Measurements from ENCODE around the gene CYP20A1. TPM values are rescaled to one million over a fixed set of nuclear protein-coding genes. Genes with fewer than 3 reads are reported as not detected.

CYP20A1 gene
- total RNA-seq, 2 donors from 2014 or later, result 22.9 to 27.8 TPM

DNA sequence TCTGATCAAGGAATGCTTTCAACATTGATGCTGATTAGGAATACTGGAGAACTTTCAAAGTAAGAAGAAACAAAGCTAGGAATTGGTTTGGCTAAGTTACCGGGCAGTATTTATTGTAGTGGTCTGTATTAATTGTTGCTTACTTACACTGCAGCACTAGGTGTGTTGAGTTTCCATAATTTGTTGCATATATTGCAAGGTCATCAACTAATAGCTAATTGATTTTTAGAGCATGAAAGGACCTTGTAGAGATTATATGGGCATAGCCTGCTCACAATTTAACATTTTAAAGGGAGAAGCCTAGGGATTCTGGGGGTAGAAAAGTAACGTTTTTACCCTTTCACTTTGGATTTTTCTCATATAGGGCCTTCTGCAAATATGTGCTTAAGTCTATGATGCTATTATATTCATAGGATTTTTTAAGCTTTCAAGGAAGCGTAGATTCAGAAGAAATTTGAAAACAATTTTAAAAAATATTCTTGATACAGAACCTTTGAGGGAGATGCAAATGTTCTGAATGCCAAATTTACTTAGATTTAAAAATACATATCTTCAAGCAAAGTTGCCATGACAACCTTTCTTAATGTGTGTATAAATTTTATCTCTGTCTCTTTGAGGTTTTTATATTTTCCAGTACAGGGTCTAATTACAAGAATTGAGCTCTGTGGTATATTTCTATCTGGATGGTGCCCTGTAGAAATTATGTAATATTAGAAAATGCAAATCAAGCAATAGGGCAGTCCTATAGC lies 72.0 kb downstream of the CYP20A1 start:
- H3K4me3 Mint-ChIP-seq, result no peak overlapping the region
- Histone ChIP-seq H3K9me3 (ENCODE audit: control insufficient read depth, low read length) (peaks cover 6% of the 10 kb centered on the region), H3K4me1 (ENCODE audit: control insufficient read depth, insufficient read depth, low read length) (no peaks in the 10 kb centered on the region), H3K4me3 (ENCODE audit: low read length) (no peak overlapping the region), H3K36me3 (ENCODE audit: control insufficient read depth, insufficient read depth, low read length) (peaks cover 5% of the 10 kb centered on the region), H3K9ac (ENCODE audit: extremely low read depth, low read length, poor library complexity, severe bottlenecking) (no peak overlapping the region), H3K27ac (ENCODE audit: low read depth, low read length) (no peak overlapping the region), H3K27me3 (ENCODE audit: control insufficient read depth, insufficient read depth, low read length, poor library complexity, severe bottlenecking) (no peaks in the 10 kb centered on the region)
- WGBS, 2 experiments (ENCODE audit: insufficient coverage in 1 of 2, insufficient read length in 1 of 2), result 96 to 100% methylated on average over 1 to 3 of the region's 3 CpGs
- H3K27ac Mint-ChIP-seq, result no peak overlapping the region
- DNase-seq, result no peak
- H3K9me3 Mint-ChIP-seq, result peaks cover 22% of the 10 kb centered on the region
- no peak for TF ChIP-seq CTCF (conservative IDR thresholded peaks at IDR 0.05)
- no peaks in the 10 kb centered on the region for H3K4me1 Mint-ChIP-seq
- peaks cover 38% of the 10 kb centered on the region for H3K36me3 Mint-ChIP-seq (ENCODE audit: low read depth)
- no peaks in the 10 kb centered on the region for H3K27me3 Mint-ChIP-seq (ENCODE audit: insufficient read depth)

DNA sequence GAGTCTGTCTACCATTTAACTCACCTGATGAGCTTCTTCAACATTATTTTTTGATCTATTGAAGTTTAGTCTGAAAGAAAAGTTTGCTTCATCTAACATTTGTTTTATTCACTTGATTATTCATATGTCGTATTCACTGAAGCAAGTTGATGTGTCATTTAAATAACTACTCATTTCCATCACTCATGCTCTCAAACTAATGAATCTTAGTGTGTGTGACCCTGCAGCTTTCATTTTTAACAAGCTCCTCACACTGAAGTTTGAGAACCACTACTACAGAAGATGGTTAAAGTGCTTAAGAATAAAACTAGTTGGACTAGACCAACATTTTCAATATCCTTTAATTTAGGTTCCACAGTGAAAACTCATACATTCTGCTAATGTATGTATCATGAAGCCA lies 87.5 kb downstream of the CYP20A1 start:
- H3K4me3 Mint-ChIP-seq, result peak overlapping the region; percentile 73
- DNase-seq, result no peak
- no peaks in the 10 kb centered on the region for H3K4me1 ChIP-seq (ENCODE audit: control insufficient read depth, insufficient read depth, low read length)
- no peak overlapping the region for H3K4me3 ChIP-seq (ENCODE audit: low read length)
- no peaks in the 10 kb centered on the region for H3K36me3 ChIP-seq (ENCODE audit: control insufficient read depth, insufficient read depth, low read length)
- H3K27me3 Mint-ChIP-seq (ENCODE audit: insufficient read depth), result no peaks in the 10 kb centered on the region
- 100% methylated on average over 1 of the region's 1 CpG; no CpG with 5 or more reads in 1 of the 2 experiments for WGBS, 2 experiments (ENCODE audit: insufficient coverage in 1 of 2, insufficient read length in 1 of 2)
- peaks cover 10% of the 10 kb centered on the region for H3K4me1 Mint-ChIP-seq
- no peaks in the 10 kb centered on the region for H3K9me3 ChIP-seq (ENCODE audit: control insufficient read depth, low read length)
- no peaks in the 10 kb centered on the region for H3K36me3 Mint-ChIP-seq (ENCODE audit: low read depth)
- no peak overlapping the region for H3K9ac ChIP-seq (ENCODE audit: extremely low read depth, low read length, poor library complexity, severe bottlenecking)
- H3K27me3 ChIP-seq (ENCODE audit: control insufficient read depth, insufficient read depth, low read length, poor library complexity, severe bottlenecking), result no peaks in the 10 kb centered on the region
- H3K27ac Mint-ChIP-seq, result no peak overlapping the region
- no peak overlapping the region for H3K27ac ChIP-seq (ENCODE audit: low read depth, low read length)
- no peak for TF ChIP-seq CTCF (conservative IDR thresholded peaks at IDR 0.05)
- H3K9me3 Mint-ChIP-seq, result no peaks in the 10 kb centered on the region

DNA sequence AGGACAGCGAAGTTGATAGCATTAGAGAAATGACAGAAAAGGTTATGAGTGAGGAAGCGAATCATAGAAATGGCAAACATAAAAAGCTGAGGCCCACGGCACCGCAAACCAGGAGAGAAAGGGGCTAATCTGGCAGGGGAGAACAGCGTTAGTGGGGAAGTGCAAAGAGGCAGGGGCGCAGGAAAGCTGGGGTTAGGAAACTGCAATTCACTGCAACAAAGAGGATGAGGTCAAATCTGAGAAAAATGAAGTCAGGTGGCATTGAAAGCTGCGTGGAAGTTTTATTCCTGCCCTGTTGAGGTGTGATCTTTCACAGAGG lies 88.7 kb downstream of the CYP20A1 start:
- Histone ChIP-seq H3K9me3 (ENCODE audit: control insufficient read depth, low read length) (no peaks in the 10 kb centered on the region), H3K4me3 (ENCODE audit: low read length) (peak overlapping the region; percentile 83), H3K27me3 (ENCODE audit: control insufficient read depth, insufficient read depth, low read length, poor library complexity, severe bottlenecking) (no peaks in the 10 kb centered on the region), H3K27ac (ENCODE audit: low read depth, low read length) (peak overlapping the region; percentile 98), H3K9ac (ENCODE audit: extremely low read depth, low read length, poor library complexity, severe bottlenecking) (peak overlapping the region; percentile 97), H3K36me3 (ENCODE audit: control insufficient read depth, insufficient read depth, low read length) (no peaks in the 10 kb centered on the region), H3K4me1 (ENCODE audit: control insufficient read depth, insufficient read depth, low read length) (no peaks in the 10 kb centered on the region)
- H3K9me3 Mint-ChIP-seq, result no peaks in the 10 kb centered on the region
- H3K4me3 Mint-ChIP-seq, result peak overlapping the region; percentile 73
- H3K27ac Mint-ChIP-seq, result peak overlapping the region; percentile 99
- WGBS, 2 experiments (ENCODE audit: insufficient coverage in 1 of 2, insufficient read length in 1 of 2), result 7 to 12% methylated on average over 6 to 7 of the region's 7 CpGs
- DNase-seq, result no peak
- peaks cover 10% of the 10 kb centered on the region for H3K4me1 Mint-ChIP-seq
- no peaks in the 10 kb centered on the region for H3K36me3 Mint-ChIP-seq (ENCODE audit: low read depth)
- no peak for TF ChIP-seq CTCF (conservative IDR thresholded peaks at IDR 0.05)
- H3K27me3 Mint-ChIP-seq (ENCODE audit: insufficient read depth), result no peaks in the 10 kb centered on the region

All from endodermal cell (in vitro differentiated cells).